Suppressor macrophage treated with lipopolysaccharide for 1 hour (primary cell): ENCODE measurements around the gene CLCNKA.
"Not testable (repeated sequence)": the region's sequence is repeated elsewhere in the genome, so short reads cannot be mapped to it uniquely, and the experiment has no call there.

Experiments
- DNase-seq, 3 donors: peaks; one replicate each; pipeline ENCODE4 v3.0.0-alpha.2; 2020 to 2022

CLCNKA gene

GRCh38 chr1:16021681-16022080 lies at the start of gene CLCNKA:
CLCNKA (plus strand) TSS chr1:16022036; CDS start chr1:16022620, 584 bp downstream.
- DNase-seq: no peak

- no peak for DNase-seq
Measured at GRCh38 chr1:15972409-15972808, 49.4 kb upstream of the CLCNKA start.

- no peak for DNase-seq
Measured at GRCh38 chr1:15973772-15974171, 48.1 kb upstream of the CLCNKA start.

GRCh38 chr1:15974855-15975254 lies 47.0 kb upstream of the CLCNKA start:
- DNase-seq: peak; percentile 59 to 68 (median 63)

- peak; percentile 87 to 93 (median 88) for DNase-seq
Measured at GRCh38 chr1:15975358-15975804, 46.5 kb upstream of the CLCNKA start.

GRCh38 chr1:15975805-15976680 lies 45.8 kb upstream of the CLCNKA start, which contains the start of gene ZBTB17:
ZBTB17 (minus strand) TSS chr1:15976101; CDS start chr1:15948495, 27,606 bp downstream.
- DNase-seq: peak; percentile 98 to 99 (median 99)

- not testable (repeated sequence) for DNase-seq
Measured at GRCh38 chr1:15977947-15978346, 43.9 kb upstream of the CLCNKA start.

GRCh38 chr1:15981679-15982078 lies 40.2 kb upstream of the CLCNKA start:
- DNase-seq: no peak

GRCh38 chr1:15983275-15983674 lies 38.6 kb upstream of the CLCNKA start:
- DNase-seq: no peak

GRCh38 chr1:15985611-15986297 lies 36.1 kb upstream of the CLCNKA start:
- peak; percentile 72 to 88 (median 74) for DNase-seq

GRCh38 chr1:15988856-15989736 lies 32.7 kb upstream of the CLCNKA start:
- no peak for DNase-seq

GRCh38 chr1:15989776-15990175 lies 32.1 kb upstream of the CLCNKA start:
- no peak for DNase-seq

GRCh38 chr1:15991427-15992186 lies 30.2 kb upstream of the CLCNKA start:
- no peak for DNase-seq

GRCh38 chr1:15992187-15992553 lies 29.7 kb upstream of the CLCNKA start:
- DNase-seq: no peak

GRCh38 chr1:15992582-15993500 lies 29.0 kb upstream of the CLCNKA start:
- DNase-seq: no peak

- DNase-seq: no peak
Measured at GRCh38 chr1:15993666-15994065, 28.2 kb upstream of the CLCNKA start.

GRCh38 chr1:15994081-15994480 lies 27.8 kb upstream of the CLCNKA start:
- DNase-seq: no peak

GRCh38 chr1:15994590-15995351 lies 27.1 kb upstream of the CLCNKA start:
- peak; percentile 80 to 88 (median 85) for DNase-seq

GRCh38 chr1:15997076-15997585 lies 24.7 kb upstream of the CLCNKA start:
- DNase-seq: no peak
